Naive thymus-derived CD4-positive, alpha-beta T cell (primary cell): ENCODE measurements around the gene MYBPC3. TPM values are rescaled to one million over a fixed set of nuclear protein-coding genes. Genes with fewer than 3 reads are reported as not detected.
"Not testable (repeated sequence)": the region's sequence is repeated elsewhere in the genome, so short reads cannot be mapped to it uniquely, and the experiment has no call there.

ENCODE experiments used
- ATAC-seq: fragments of 150-1000 bp; cut with Tn5 transposase; 2 replicates; pipeline ENCODE4 v1.10.0; 2021; ENCODE audit warnings: mild to moderate bottlenecking, moderate library complexity
- CTCF ChIA-PET: fragments of 350-600 bp; sonication (Branson Sonifier 250); formaldehyde crosslinking; loops from one replicate; lab custom pipeline; 2021; ENCODE audit warnings: antibody characterized with exemption; lab: Charles Lee
- POLR2A ChIA-PET: fragments of 350-600 bp; sonication (Branson Sonifier 250); formaldehyde crosslinking; loops from one replicate; lab custom pipeline; 2021; ENCODE audit warnings: antibody characterized with exemption, inconsistent platforms; lab: Charles Lee
- DNase-seq, 9 donors: peaks; one replicate each; pipeline versions ENCODE4 v3.0.0 to v3.0.0-alpha.2; 2020 to 2022; ENCODE audit warnings: mixed read lengths in 1 of 9
- H3K27ac ChIP-seq: one replicate; pipeline ENCODE4 v1.7.0; 2013; ENCODE audit warnings: mild to moderate bottlenecking, low read depth, low read length, moderate library complexity
- H3K27me3 ChIP-seq, 2 donors: one replicate each; pipeline ENCODE4 v1.7.0; 2013; ENCODE audit warnings: low read length in 2 of 2, mild to moderate bottlenecking in 2 of 2, moderate library complexity in 2 of 2; ENCODE audit not compliant: control insufficient read depth in 2 of 2, insufficient read depth in 2 of 2
- H3K36me3 ChIP-seq, 3 experiments: 1 replicate in 2 of 3; 2 replicates in 1 of 3; pipeline ENCODE4 v1.7.0; 2013; ENCODE audit warnings: low read length in 3 of 3, mild to moderate bottlenecking in 3 of 3, moderate library complexity in 1 of 3; ENCODE audit not compliant: insufficient read depth in 3 of 3, control insufficient read depth in 2 of 3
- H3K4me1 ChIP-seq, 2 donors: one replicate each; pipeline ENCODE4 v1.7.0; 2013; ENCODE audit warnings: low read length in 2 of 2, mild to moderate bottlenecking in 2 of 2, moderate library complexity in 1 of 2; ENCODE audit not compliant: control insufficient read depth in 2 of 2, insufficient read depth in 2 of 2
- H3K4me3 ChIP-seq: 2 replicates; pipeline ENCODE4 v1.7.0; 2013; ENCODE audit warnings: mild to moderate bottlenecking, low read length
- H3K9me3 ChIP-seq, 3 experiments: 1 replicate in 2 of 3; 2 replicates in 1 of 3; pipeline ENCODE4 v1.7.0; 2013; ENCODE audit warnings: low read length in 3 of 3; ENCODE audit not compliant: control insufficient read depth in 2 of 3
- H3K27ac Mint-ChIP-seq, 9 donors: one replicate each; pipeline ENCODE4 v1.8.0; 2020 to 2022; ENCODE audit warnings: mixed read lengths in 9 of 9, mild to moderate bottlenecking in 8 of 9, moderate library complexity in 5 of 9, inconsistent platforms in 2 of 9
- H3K27me3 Mint-ChIP-seq, 5 donors: one replicate each; pipeline ENCODE4 v1.8.0; 2021 to 2022; ENCODE audit warnings: mixed read lengths in 5 of 5, mild to moderate bottlenecking in 1 of 5
- H3K36me3 Mint-ChIP-seq, 5 donors: one replicate each; pipeline ENCODE4 v1.8.0; 2020 to 2022; ENCODE audit warnings: mixed read lengths in 5 of 5, mild to moderate bottlenecking in 3 of 5, inconsistent platforms in 1 of 5
- H3K4me1 Mint-ChIP-seq, 7 donors: one replicate each; pipeline ENCODE4 v1.8.0; 2020 to 2022; ENCODE audit warnings: mixed read lengths in 7 of 7, mild to moderate bottlenecking in 3 of 7, inconsistent platforms in 1 of 7
- H3K4me3 Mint-ChIP-seq, 10 donors: one replicate each; pipeline ENCODE4 v1.8.0; 2020 to 2022; ENCODE audit warnings: mild to moderate bottlenecking in 10 of 10, mixed read lengths in 10 of 10, moderate library complexity in 6 of 10, inconsistent platforms in 2 of 10
- H3K9me3 Mint-ChIP-seq, 11 donors: one replicate each; pipeline ENCODE4 v1.8.0; 2020 to 2022; ENCODE audit warnings: mixed read lengths in 11 of 11, mild to moderate bottlenecking in 4 of 11, inconsistent platforms in 1 of 11, moderate library complexity in 1 of 11
- intact Hi-C, 2 donors: fragments of 100-400 bp; cut with micrococcal nuclease; formaldehyde crosslinking; loops; one replicate each; pipeline ENCODE4 v1.15.1; 2023
- polyA plus RNA-seq, 2 donors: library from polyadenylated mRNA; unstranded; fragments of 300-500 nt; fragmentation: Illumina TruSeq; gene quantifications; one replicate each; pipeline ENCODE4 v1.2.3, GENCODE V29; 2021
- total RNA-seq, 6 experiments: library from RNA in 5 of 6; stranded (reverse) in 5 of 6; gene quantifications; 1 replicate in 5 of 6; 2 replicates in 1 of 6; pipeline ENCODE4 v1.2.3 and lab custom pipeline; 2021 to 2026

MYBPC3 gene
- total and polyA plus RNA-seq, 7 experiments from 2014 or later: 0.16 to 0.86 TPM; not detected in 5

DNA sequence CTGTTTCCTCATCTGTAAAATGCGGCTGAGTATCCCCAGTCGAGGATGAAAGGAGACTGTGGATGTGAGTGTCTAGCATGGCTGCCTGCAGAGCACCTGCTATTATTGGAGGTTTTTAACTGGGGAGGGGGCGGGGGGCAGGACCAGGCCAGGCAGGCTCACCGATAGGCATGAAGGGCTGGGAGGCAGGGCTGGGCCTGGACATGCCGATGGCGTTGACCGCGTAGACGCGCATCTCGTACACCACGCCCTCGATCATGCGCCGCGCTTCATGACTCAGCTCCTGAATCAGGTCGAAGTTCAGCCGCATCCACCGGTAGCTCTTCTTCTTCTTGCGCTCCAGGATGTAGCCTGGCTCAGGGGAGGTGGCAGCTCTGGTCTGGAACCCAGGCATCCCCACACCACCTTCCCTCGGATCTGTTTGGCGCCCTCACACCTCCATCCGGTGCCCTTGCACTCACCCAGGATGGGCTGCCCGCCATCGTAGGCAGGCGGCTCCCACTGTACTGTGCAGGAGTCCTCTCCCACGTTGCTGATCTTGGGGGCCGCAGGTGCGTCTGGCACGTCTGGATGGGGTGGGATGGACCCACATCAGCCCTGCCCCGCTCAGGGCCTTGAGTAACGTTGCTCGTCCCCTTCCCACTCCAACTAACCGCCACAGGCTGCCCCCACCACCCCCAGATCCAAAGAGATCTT, 15.1 kb downstream of the MYBPC3 start:
- no peaks in the 10 kb centered on the region for H3K36me3 Mint-ChIP-seq
- no peaks in the 10 kb centered on the region for H3K27me3 Mint-ChIP-seq
- Histone ChIP-seq H3K36me3 (no peaks in the 10 kb centered on the region), H3K4me1 (no peaks in the 10 kb centered on the region), H3K9me3 (no peaks in the 10 kb centered on the region), H3K27me3 (no peaks in the 10 kb centered on the region), H3K27ac (no peak overlapping the region), H3K4me3 (no peak overlapping the region)
- ATAC-seq (no peak), DNase-seq (no peak)
- H3K4me1 Mint-ChIP-seq: no peaks in the 10 kb centered on the region
- H3K9me3 Mint-ChIP-seq: peaks cover 0 to 4% (median 0%) of the 10 kb centered on the region in 11 donors
- H3K27ac Mint-ChIP-seq: peak overlapping the region in 1 of 9 donors; percentile 25
- POLR2A ChIA-PET: no interaction called here
- H3K4me3 Mint-ChIP-seq: no peak overlapping the region
- intact Hi-C loops: no loop called here
- CTCF ChIA-PET: no interaction called here

DNA sequence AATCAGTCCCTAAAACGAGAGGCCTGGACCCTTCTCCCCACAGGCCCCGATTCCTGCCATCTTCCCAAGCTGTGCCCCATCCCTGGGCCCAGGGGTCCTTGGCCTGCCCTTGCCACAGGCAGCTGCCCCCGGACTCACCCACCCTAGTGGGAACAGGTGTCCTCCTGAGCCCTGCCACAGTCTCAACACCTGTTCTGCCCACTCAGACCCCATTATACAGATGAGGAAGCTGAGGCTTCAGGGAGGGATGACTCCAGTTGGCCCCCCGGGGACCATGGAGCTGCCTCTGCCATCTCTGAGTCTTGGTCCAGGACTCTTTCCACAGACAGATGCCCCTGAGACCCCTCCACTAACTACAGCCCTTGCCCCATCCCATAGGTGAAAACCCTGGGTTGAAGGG, 15.9 kb downstream of the MYBPC3 start:
- H3K27me3 ChIP-seq: no peaks in the 10 kb centered on the region
- H3K4me3 ChIP-seq: no peak overlapping the region
- H3K4me1 ChIP-seq: no peaks in the 10 kb centered on the region
- ATAC-seq: no peak
- H3K27ac Mint-ChIP-seq: no peak overlapping the region
- peaks cover 0 to 2% (median 0%) of the 10 kb centered on the region in 11 donors for H3K9me3 Mint-ChIP-seq
- H3K27ac ChIP-seq: no peak overlapping the region
- DNase-seq: no peak
- intact Hi-C loops: no loop called here
- H3K36me3 Mint-ChIP-seq: no peaks in the 10 kb centered on the region
- no peaks in the 10 kb centered on the region for H3K36me3 ChIP-seq
- CTCF ChIA-PET: no interaction called here
- H3K4me1 Mint-ChIP-seq: no peaks in the 10 kb centered on the region
- H3K27me3 Mint-ChIP-seq: no peaks in the 10 kb centered on the region
- no peaks in the 10 kb centered on the region for H3K9me3 ChIP-seq
- H3K4me3 Mint-ChIP-seq: no peak overlapping the region
- POLR2A ChIA-PET: interaction anchor here (0.5 kb wide), 1 partner anchor 562 kb away, joined by 4 read pairs; no protein-coding TSS in a partner anchor

DNA sequence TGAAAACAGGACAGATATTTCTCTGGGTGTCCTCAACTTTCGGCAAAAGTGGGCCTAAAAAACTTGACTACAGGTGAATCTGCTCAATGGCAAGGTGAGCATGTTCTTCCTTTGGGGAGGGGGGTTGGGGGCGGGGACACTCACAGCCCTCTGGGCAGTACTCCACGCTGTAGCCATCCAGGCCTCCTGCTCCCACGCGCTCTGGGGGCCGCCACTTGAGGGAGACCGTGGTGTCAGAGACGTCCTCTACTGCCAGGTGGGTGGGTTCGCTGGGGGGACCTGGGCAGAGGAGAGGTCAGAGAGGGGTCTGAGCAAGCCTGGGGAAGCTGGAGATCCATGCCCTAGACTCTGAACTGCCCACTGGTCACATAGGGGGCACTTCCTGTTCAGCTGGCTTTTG, 16.8 kb downstream of the MYBPC3 start:
- Mint-ChIP-seq H3K4me1 (no peaks in the 10 kb centered on the region), H3K9me3 (no peaks in the 10 kb centered on the region), H3K27ac (no peak overlapping the region), H3K4me3 (no peak overlapping the region), H3K27me3 (no peaks in the 10 kb centered on the region), H3K36me3 (no peaks in the 10 kb centered on the region)
- Histone ChIP-seq H3K27me3 (no peaks in the 10 kb centered on the region), H3K9me3 (no peaks in the 10 kb centered on the region), H3K4me1 (no peaks in the 10 kb centered on the region), H3K4me3 (no peak overlapping the region), H3K36me3 (no peaks in the 10 kb centered on the region), H3K27ac (no peak overlapping the region)
- ChIA-PET POLR2A (no interaction called here), CTCF (no interaction called here)
- DNase-seq: no peak
- no peak for ATAC-seq
- intact Hi-C loops: no loop called here

DNA sequence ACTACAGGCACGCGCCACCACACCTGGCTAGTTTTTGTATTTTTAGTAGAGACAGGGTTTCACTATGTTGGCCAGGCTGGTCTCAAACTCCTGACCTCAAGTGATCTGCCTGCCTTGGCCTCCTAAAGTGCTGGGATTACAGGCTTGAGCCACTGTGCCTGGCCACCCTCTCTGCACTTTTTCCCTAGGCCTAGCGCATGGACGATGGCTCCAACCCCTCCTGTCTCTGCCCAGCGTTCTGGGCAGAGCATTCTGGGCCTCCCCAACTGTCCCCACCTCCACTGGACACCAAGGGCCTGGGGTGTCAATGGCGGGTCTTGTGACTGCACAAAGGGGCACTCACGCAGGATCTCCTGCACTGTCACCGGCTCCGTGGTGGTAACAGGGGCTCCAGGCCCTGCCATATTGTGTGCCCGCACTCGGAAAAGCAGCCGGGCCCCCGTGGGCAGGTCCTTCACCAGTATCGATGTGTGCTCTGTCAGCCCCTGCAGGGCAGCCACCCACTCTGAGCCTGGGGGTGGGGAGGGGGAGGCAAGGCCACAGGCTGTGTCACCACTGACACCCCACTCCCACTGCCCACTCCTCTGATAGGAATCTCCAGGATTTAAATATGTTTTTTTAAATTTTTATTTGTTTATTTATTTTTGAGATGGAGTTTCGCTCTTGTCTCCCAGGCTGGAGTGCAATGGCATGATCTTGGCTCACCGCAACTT, 17.6 kb downstream of the MYBPC3 start:
- H3K4me1 Mint-ChIP-seq, H3K9me3 ChIP-seq, H3K27me3 Mint-ChIP-seq, H3K4me3 ChIP-seq, CTCF ChIA-PET, H3K4me3 Mint-ChIP-seq, H3K9me3 Mint-ChIP-seq, H3K36me3 ChIP-seq, DNase-seq, H3K36me3 Mint-ChIP-seq, H3K27ac ChIP-seq, POLR2A ChIA-PET, ATAC-seq, H3K4me1 ChIP-seq, H3K27me3 ChIP-seq, intact Hi-C loops: not testable (repeated sequence)
- peak overlapping the region in 1 of 9 donors; percentile 4 for H3K27ac Mint-ChIP-seq

DNA sequence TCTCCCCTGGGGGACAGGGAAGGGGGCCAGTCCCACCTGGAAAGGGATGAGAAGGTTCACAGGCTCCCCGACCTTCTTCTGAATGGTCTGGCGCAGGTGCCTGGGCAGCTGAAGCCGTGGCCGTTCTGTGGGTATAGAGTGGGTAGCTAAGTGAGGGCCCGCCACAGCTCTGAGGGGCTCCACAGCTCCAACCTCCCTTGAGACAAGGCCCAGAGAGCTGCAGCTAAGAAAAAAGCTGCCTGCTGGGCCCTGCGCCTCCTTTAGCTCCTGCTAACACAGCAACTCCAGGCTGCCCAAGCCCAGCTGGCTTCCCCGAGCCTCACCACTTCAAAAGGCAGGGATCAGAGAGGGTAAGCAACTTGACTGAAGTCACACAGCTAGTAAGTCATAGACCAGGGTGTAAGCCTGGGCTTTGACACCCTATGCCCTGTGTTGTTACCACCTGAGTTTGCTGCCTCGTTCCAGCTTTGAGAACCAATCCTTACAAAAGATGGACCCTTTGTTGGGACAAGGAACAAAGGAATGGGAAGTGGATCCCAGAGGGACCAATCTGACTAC, 18.5 kb downstream of the MYBPC3 start:
- Mint-ChIP-seq H3K27me3 (no peaks in the 10 kb centered on the region), H3K9me3 (no peaks in the 10 kb centered on the region), H3K36me3 (peaks cover 0 to 4% (median 0%) of the 10 kb centered on the region in 5 donors), H3K4me3 (no peak overlapping the region), H3K27ac (no peak overlapping the region), H3K4me1 (no peaks in the 10 kb centered on the region)
- ChIA-PET POLR2A (no interaction called here), CTCF (interaction anchor here (1.4 kb wide), 1 partner anchor 119 kb away, joined by 3 read pairs; no protein-coding TSS in a partner anchor)
- H3K27me3 ChIP-seq: no peaks in the 10 kb centered on the region
- DNase-seq (no peak), ATAC-seq (no peak)
- H3K4me1 ChIP-seq: no peaks in the 10 kb centered on the region
- H3K27ac ChIP-seq: no peak overlapping the region
- H3K9me3 ChIP-seq: no peaks in the 10 kb centered on the region
- H3K36me3 ChIP-seq: no peaks in the 10 kb centered on the region
- no peak overlapping the region for H3K4me3 ChIP-seq
- intact Hi-C loops: no loop called here

DNA sequence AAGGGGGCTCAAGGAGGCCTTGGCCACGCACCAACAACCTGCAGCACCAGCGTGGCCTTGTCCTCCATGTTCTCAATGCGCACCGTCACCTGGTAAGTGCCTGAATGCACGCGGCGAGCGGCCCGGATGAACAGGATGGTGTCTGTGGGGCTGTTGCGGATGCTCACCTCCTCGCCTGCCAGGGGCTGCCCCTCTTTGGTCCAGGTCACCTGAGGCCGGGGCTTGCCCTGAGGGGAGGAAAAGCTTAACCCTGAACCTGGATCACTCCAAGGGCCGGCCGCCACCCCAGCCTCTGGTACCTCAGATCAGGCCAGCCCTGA, 19.0 kb downstream of the MYBPC3 start:
- no peak overlapping the region for H3K4me3 Mint-ChIP-seq
- no peaks in the 10 kb centered on the region for H3K9me3 Mint-ChIP-seq
- H3K36me3 Mint-ChIP-seq: peaks cover 0 to 9% (median 0%) of the 10 kb centered on the region in 5 donors
- no peak overlapping the region for H3K4me3 ChIP-seq
- DNase-seq (no peak), ATAC-seq (no peak)
- H3K36me3 ChIP-seq: peaks cover 0 to 3% (median 0%) of the 10 kb centered on the region in 3 experiments
- H3K27ac ChIP-seq: no peak overlapping the region
- no peaks in the 10 kb centered on the region for H3K9me3 ChIP-seq
- H3K4me1 Mint-ChIP-seq: no peaks in the 10 kb centered on the region
- intact Hi-C loops: no loop called here
- H3K27me3 ChIP-seq: no peaks in the 10 kb centered on the region
- CTCF ChIA-PET: interaction anchor here (1.4 kb wide), 1 partner anchor 120 kb away, joined by 3 read pairs; no protein-coding TSS in a partner anchor
- H3K27ac Mint-ChIP-seq: no peak overlapping the region
- H3K27me3 Mint-ChIP-seq: no peaks in the 10 kb centered on the region
- H3K4me1 ChIP-seq: no peaks in the 10 kb centered on the region
- POLR2A ChIA-PET: interaction anchor here (1.0 kb wide), 1 partner anchor 77 kb away, joined by 3 read pairs; no protein-coding TSS in a partner anchor
